ENCODE results near the gene LRCH3.

The LRCH3 gene

GRCh38 chr3:197793247-197793646 is 2.2 kb downstream of the LRCH3 start:
- DNase-seq, result no peak

- DNase-seq, result no peak
These were observed 3.1 kb downstream of the LRCH3 start for GRCh38 chr3:197794115-197794514.

GRCh38 chr3:197795200-197795599 is 4.1 kb downstream of the LRCH3 start:
- no peak for DNase-seq

- no peak for DNase-seq
These were observed 5.0 kb downstream of the LRCH3 start for GRCh38 chr3:197796087-197796486.

GRCh38 chr3:197798863-197799262 is 7.8 kb downstream of the LRCH3 start:
- DNase-seq, result no peak

GRCh38 chr3:197800379-197800778 is 9.3 kb downstream of the LRCH3 start:
- no peak for DNase-seq

GRCh38 chr3:197801891-197802778 is 11.1 kb downstream of the LRCH3 start:
- DNase-seq, result no peak

GRCh38 chr3:197802779-197803459 is 11.9 kb downstream of the LRCH3 start:
- no peak for DNase-seq

- DNase-seq, result no peak
These were observed 13.5 kb downstream of the LRCH3 start for GRCh38 chr3:197804511-197804910.

GRCh38 chr3:197807969-197808587 is 17.0 kb downstream of the LRCH3 start:
- DNase-seq, result no peak

- no peak for DNase-seq
These were observed 18.4 kb downstream of the LRCH3 start for GRCh38 chr3:197809356-197810020.

GRCh38 chr3:197810901-197811300 is 19.8 kb downstream of the LRCH3 start:
- DNase-seq, result no peak

- DNase-seq, result no peak
These were observed 20.3 kb downstream of the LRCH3 start for GRCh38 chr3:197811343-197811742.

- DNase-seq, result no peak
These were observed 23.3 kb downstream of the LRCH3 start for GRCh38 chr3:197814372-197814771.

GRCh38 chr3:197820550-197821335 is 29.7 kb downstream of the LRCH3 start:
- DNase-seq, result no peak

GRCh38 chr3:197829397-197830045 is 38.5 kb downstream of the LRCH3 start:
- no peak for DNase-seq

GRCh38 chr3:197830308-197830966 is 39.4 kb downstream of the LRCH3 start:
- DNase-seq, result no peak

GRCh38 chr3:197830967-197831313 is 39.9 kb downstream of the LRCH3 start:
- DNase-seq, result no peak

GRCh38 chr3:197833930-197834715 is 43.1 kb downstream of the LRCH3 start:
- no peak for DNase-seq

GRCh38 chr3:197835509-197835908 is 44.5 kb downstream of the LRCH3 start:
- no peak for DNase-seq

GRCh38 chr3:197836244-197836643 is 45.2 kb downstream of the LRCH3 start:
- no peak for DNase-seq

All from NCI-H1930 (cell line).